ENCODE results near the gene FHAD1. TPM values are rescaled to one million over a fixed set of nuclear protein-coding genes. Genes with fewer than 3 reads are reported as not detected.

FHAD1 gene
- total RNA-seq, 1 experiment from 2014 or later = 1.9 TPM

DNA sequence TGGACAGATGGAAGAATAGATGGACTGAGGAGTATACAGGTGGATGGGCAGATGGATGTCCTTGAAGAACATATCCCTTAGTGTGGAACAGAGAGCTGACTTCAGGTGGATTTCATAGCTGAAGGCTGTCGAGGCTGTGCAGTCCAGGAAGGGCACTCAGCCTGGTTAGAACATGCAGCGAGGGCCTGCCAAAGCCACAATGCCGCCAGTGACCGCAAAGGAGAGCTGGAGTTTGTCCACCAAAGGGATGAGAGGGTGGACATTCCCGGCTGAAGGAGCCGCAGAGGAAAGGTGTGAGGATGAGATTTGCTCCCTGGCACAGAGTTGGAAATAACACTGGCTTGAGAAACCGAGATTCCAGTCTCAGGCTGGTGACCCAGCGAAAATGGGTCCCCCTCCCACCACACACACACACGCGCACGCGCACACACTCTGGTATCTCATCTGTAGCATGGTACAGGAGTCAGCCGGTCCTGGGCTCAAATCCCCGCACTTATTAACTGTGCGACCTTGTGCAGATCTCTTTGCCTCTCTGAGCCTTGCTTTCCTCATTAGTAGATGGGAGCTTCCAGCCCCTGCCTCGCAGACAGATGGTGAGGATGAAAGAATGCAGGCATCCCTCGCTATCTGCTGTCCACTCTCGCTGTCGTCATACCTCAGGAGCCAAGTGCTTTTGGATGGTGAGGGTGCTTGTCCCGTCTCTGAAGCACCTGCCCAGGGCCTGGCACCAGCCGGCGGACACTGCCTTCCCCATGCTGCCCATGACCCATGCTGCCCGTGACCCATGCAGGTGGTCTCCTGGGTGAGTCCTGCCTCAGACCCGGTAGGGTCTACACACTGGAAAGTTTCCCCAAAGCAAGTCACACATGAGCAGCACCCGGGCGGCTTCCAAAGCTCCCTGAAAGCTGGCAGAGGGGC lies 135.8 kb downstream of the FHAD1 start:
- Histone ChIP-seq H2BK5ac (ENCODE audit: insufficient read length, low read length) (no peak overlapping the region), H3K23ac (ENCODE audit: insufficient read length, low read depth, low read length) (no peak overlapping the region), H3K27me3 (ENCODE audit: insufficient read depth, low read length) (peaks cover 21% of the 10 kb centered on the region; the same call in 1 of the 2 replicates), H3K79me2 (ENCODE audit: insufficient read depth, low read length) (no peaks in the 10 kb centered on the region), H3K18ac (ENCODE audit: insufficient read length, low read depth, low read length) (no peak overlapping the region), H2BK120ac (ENCODE audit: low read depth, low read length, poor library complexity, severe bottlenecking) (no peak overlapping the region), H2AK5ac (ENCODE audit: insufficient read length, low read length) (no peak overlapping the region), H3K23me2 (ENCODE audit: insufficient read length, low read depth, low read length, poor library complexity, severe bottlenecking) (peaks cover 2% of the 10 kb centered on the region), H3K9ac (ENCODE audit: extremely low read depth, insufficient read length, low read length) (no peak overlapping the region), H3K4ac (ENCODE audit: low read depth, low read length) (no peak overlapping the region), H3K27ac (ENCODE audit: insufficient read length, low read depth, low read length) (no peak overlapping the region), H3K4me2 (ENCODE audit: insufficient read depth, insufficient read length, low read length) (no peak overlapping the region), H2BK20ac (ENCODE audit: low read depth, low read length, poor library complexity, severe bottlenecking) (no peak overlapping the region), H4K20me1 (ENCODE audit: control insufficient read depth, insufficient read depth, insufficient read length) (peaks cover 2% of the 10 kb centered on the region), H3K56ac (ENCODE audit: insufficient read length, low read depth, low read length) (no peak overlapping the region), H3K4me1 (ENCODE audit: insufficient read depth, low read length) (peaks cover 11% of the 10 kb centered on the region; the same call in 1 of the 2 replicates), H4K91ac (ENCODE audit: insufficient read length, low read depth, low read length) (no peak overlapping the region), H4K8ac (replicated peaks; ENCODE audit: insufficient read length, low read depth, low read length) (no peak overlapping the region), H3K79me1 (ENCODE audit: insufficient read depth, low read depth, low read length, poor library complexity, severe bottlenecking) (no peaks in the 10 kb centered on the region), H3T11ph (ENCODE audit: low read length) (no peak overlapping the region), H3K9me3 (ENCODE audit: control insufficient read depth, low read depth, low read length) (no peaks in the 10 kb centered on the region), H2BK12ac (ENCODE audit: insufficient read length, low read depth, low read length) (no peak overlapping the region), H4K5ac (ENCODE audit: insufficient read length, low read depth, low read length) (no peak overlapping the region), H2AFZ (ENCODE audit: low read length) (no peak overlapping the region), H3K14ac (ENCODE audit: insufficient read depth, low read length) (no peak overlapping the region; the same call in 1 of the 2 replicates), H2BK15ac (ENCODE audit: low read depth, low read length) (no peak overlapping the region)
- no CpG with 5 or more reads among the region's 26 CpGs for whole genome bisulfite sequencing (ENCODE audit: extremely low coverage, insufficient read length, low lambda C conversion rate)
- H3K9me3 Mint-ChIP-seq = peaks cover 0 to 3% of the 10 kb centered on the region in 2 experiments; a peak in 2 of 5 replicates
- no peak overlapping the region for H3K27ac Mint-ChIP-seq
- peaks cover 0 to 4% (median 0%) of the 10 kb centered on the region in 3 experiments; a peak in 1 of 7 replicates for H3K36me3 Mint-ChIP-seq (ENCODE audit: insufficient read depth in 1 of 3, low read depth in 3 of 3)
- peaks cover 80 to 89% of the 10 kb centered on the region in 2 experiments for H3K4me1 Mint-ChIP-seq
- peaks cover 91% of the 10 kb centered on the region for H3K27me3 Mint-ChIP-seq (ENCODE audit: low read depth)
- no peak for DNase-seq
- H3K4me3 Mint-ChIP-seq = peak overlapping the region in 1 of 2 experiments; percentile 12; a peak in 2 of 5 replicates
- TF ChIP-seq CTCF (conservative IDR thresholded peaks at IDR 0.05) = no peak
